Skeletal muscle cell (primary cell): ENCODE data around the gene KIF2C.
"Not testable (repeated sequence)": the region's sequence is repeated elsewhere in the genome, so short reads cannot be mapped to it uniquely, and the experiment has no call there.

Source experiments
- DNase-seq: peaks from one replicate; pipeline ENCODE4 v3.0.0-alpha.2; 2010; ENCODE audit warnings: low read depth
- H3K4me3 ChIP-seq: 2 replicates; pipeline ENCODE4 v1.5.1; 2011; ENCODE audit warnings: low read depth, mild to moderate bottlenecking, control low read depth, low read length, moderate library complexity

Gene KIF2C

GRCh38 chr1:44739307-44740178 lies at the start of gene KIF2C:
KIF2C (plus strand) TSS chr1:44739837; CDS start chr1:44739933, 96 bp downstream.
- DNase-seq: peak; percentile 93
- peak within 1 kb of the TSS; percentile 74 for H3K4me3 ChIP-seq

GRCh38 chr1:44693159-44693558 lies 46.5 kb upstream of the KIF2C start:
- DNase-seq: no peak
- no peak overlapping the region for H3K4me3 ChIP-seq

- DNase-seq: no peak
- H3K4me3 ChIP-seq: no peak overlapping the region
Measured at GRCh38 chr1:44693900-44694299, 45.7 kb upstream of the KIF2C start.

- no peak for DNase-seq
Measured at GRCh38 chr1:44694863-44695478, 44.7 kb upstream of the KIF2C start.

GRCh38 chr1:44695671-44696070 lies 44.0 kb upstream of the KIF2C start:
- no peak for DNase-seq
- no peak overlapping the region for H3K4me3 ChIP-seq

More at GRCh38 chr1:44694863-44695478, 44.7 kb upstream of the KIF2C start:
- H3K4me3 ChIP-seq: no peak overlapping the region

- no peak for DNase-seq
- H3K4me3 ChIP-seq: no peak overlapping the region
Measured at GRCh38 chr1:44696101-44696500, 43.5 kb upstream of the KIF2C start.

GRCh38 chr1:44696789-44697345 lies 42.8 kb upstream of the KIF2C start:
- H3K4me3 ChIP-seq: no peak overlapping the region
- no peak for DNase-seq

GRCh38 chr1:44698138-44698537 lies 41.5 kb upstream of the KIF2C start:
- DNase-seq: no peak
- H3K4me3 ChIP-seq: no peak overlapping the region

GRCh38 chr1:44699375-44699774 lies 40.3 kb upstream of the KIF2C start:
- not testable (repeated sequence) for H3K4me3 ChIP-seq, DNase-seq

GRCh38 chr1:44700573-44700972 lies 39.1 kb upstream of the KIF2C start:
- no peak for DNase-seq

GRCh38 chr1:44701141-44701573 lies 38.5 kb upstream of the KIF2C start:
- no peak overlapping the region for H3K4me3 ChIP-seq
- no peak for DNase-seq

More at GRCh38 chr1:44700573-44700972, 39.1 kb upstream of the KIF2C start:
- no peak overlapping the region for H3K4me3 ChIP-seq

GRCh38 chr1:44705470-44705869 lies 34.2 kb upstream of the KIF2C start:
- no peak for DNase-seq
- no peak overlapping the region for H3K4me3 ChIP-seq

- DNase-seq: no peak
- no peak overlapping the region for H3K4me3 ChIP-seq
Measured at GRCh38 chr1:44705938-44706337, 33.7 kb upstream of the KIF2C start.

- peak; percentile 81 for DNase-seq
- no peak overlapping the region for H3K4me3 ChIP-seq
Measured at GRCh38 chr1:44707112-44707881, 32.3 kb upstream of the KIF2C start.

GRCh38 chr1:44707959-44708831 lies 31.4 kb upstream of the KIF2C start:
- no peak overlapping the region for H3K4me3 ChIP-seq
- DNase-seq: no peak

GRCh38 chr1:44713321-44713781 lies 26.3 kb upstream of the KIF2C start:
- no peak for DNase-seq
- H3K4me3 ChIP-seq: no peak overlapping the region

GRCh38 chr1:44714532-44714931 lies 25.1 kb upstream of the KIF2C start:
- DNase-seq: no peak
- H3K4me3 ChIP-seq: no peak overlapping the region

- DNase-seq: peak; percentile 30
Measured at GRCh38 chr1:44714944-44715571, 24.6 kb upstream of the KIF2C start.

More at GRCh38 chr1:44714944-44715571, 24.6 kb upstream of the KIF2C start:
- no peak overlapping the region for H3K4me3 ChIP-seq
